Activated T-helper 1 cell treated with Interleukin-2 at 50 U/mL for 16 hours (primary cell): ENCODE data around the gene PSMB9.

Source experiments
- DNase-seq: peaks from one replicate; pipeline ENCODE4 v3.0.0-alpha.2; 2020; ENCODE audit warnings: low read depth

Gene PSMB9

GRCh38 chr6:32840604-32841246 lies 13.3 kb upstream of the PSMB9 start:
- DNase-seq: no peak

- DNase-seq: no peak
These were observed 11.9 kb upstream of the PSMB9 start for GRCh38 chr6:32842021-32842650.

GRCh38 chr6:32842690-32843089 lies 11.3 kb upstream of the PSMB9 start:
- DNase-seq: no peak

GRCh38 chr6:32843331-32843978 lies 10.5 kb upstream of the PSMB9 start:
- DNase-seq: no peak

GRCh38 chr6:32843979-32844838 lies 9.8 kb upstream of the PSMB9 start, which contains the start of gene PSMB8:
TSS of gene PSMB8 (minus strand) at chr6:32844047. CDS start at chr6:32843996, 51 bp downstream.
- peak; percentile 94 for DNase-seq

GRCh38 chr6:32844839-32845383 lies 9.1 kb upstream of the PSMB9 start:
- no peak for DNase-seq

GRCh38 chr6:32845384-32845884 lies 8.6 kb upstream of the PSMB9 start:
- peak; percentile 18 for DNase-seq

GRCh38 chr6:32847004-32847403 lies 7.0 kb upstream of the PSMB9 start:
- DNase-seq: no peak

GRCh38 chr6:32847795-32848194 lies 6.2 kb upstream of the PSMB9 start:
- DNase-seq: no peak

- DNase-seq: no peak
These were observed 4.9 kb upstream of the PSMB9 start for GRCh38 chr6:32849126-32849525.

- DNase-seq: no peak
These were observed 3.0 kb upstream of the PSMB9 start for GRCh38 chr6:32851025-32851424.

GRCh38 chr6:32852018-32852843 lies 1.8 kb upstream of the PSMB9 start:
- no peak for DNase-seq

- peak; percentile 31 for DNase-seq
These were observed 1.0 kb upstream of the PSMB9 start for GRCh38 chr6:32852844-32853540.

GRCh38 chr6:32854376-32855178 lies 585 bp downstream of the PSMB9 start:
- DNase-seq: peak; percentile 24

- DNase-seq: no peak
These were observed 1.6 kb downstream of the PSMB9 start for GRCh38 chr6:32855467-32856174.

GRCh38 chr6:32857156-32857891 lies 3.3 kb downstream of the PSMB9 start:
- no peak for DNase-seq

GRCh38 chr6:32858194-32858593 lies 4.2 kb downstream of the PSMB9 start:
- DNase-seq: no peak

GRCh38 chr6:32860674-32861073 lies 6.7 kb downstream of the PSMB9 start:
- DNase-seq: no peak
